GM23338 (cell line): ENCODE data around the gene ITGB2.

Experiments
- CTCF ChIP-seq, 2 experiments: fragments of 200-600 bp in 1 of 2; sonication (generic) in 1 of 2; conservative IDR thresholded peaks; 2 replicates each; pipeline versions ENCODE4 v1.5.1 to v1.6.1; 2016 to 2017; ENCODE audit warnings: antibody characterized with exemption in 2 of 2, low read depth in 2 of 2, mild to moderate bottlenecking in 2 of 2, moderate library complexity in 1 of 2
- EZH2phosphoT487 ChIP-seq: fragments of 200-600 bp; sonication (generic); IDR thresholded peaks from one replicate; pipeline ENCODE4 v1.8.1; 2018; ENCODE audit warnings: antibody characterized with exemption; ENCODE audit not compliant: unreplicated experiment
- REST ChIP-seq: IDR thresholded peaks from one replicate; pipeline ENCODE4 v1.6.1; 2018; ENCODE audit warnings: antibody characterized with exemption; ENCODE audit not compliant: unreplicated experiment

- no peak for TF ChIP-seq REST
- no peak for TF ChIP-seq EZH2phosphoT487
- TF ChIP-seq CTCF (conservative IDR thresholded peaks at IDR 0.05; ENCODE audit: low read depth in 2 of 2), result no peak
Observed at GRCh38 chr21:44848821-44849521, 71.7 kb downstream of the ITGB2 start.
